RKO (cell line): ENCODE measurements around the gene MBOAT1.
"Not testable (repeated sequence)": the region's sequence is repeated elsewhere in the genome, so short reads cannot be mapped to it uniquely, and the experiment has no call there.

Experiments
- DNase-seq: peaks from one replicate; pipeline ENCODE4 v3.0.0-alpha.2; 2016; ENCODE audit warnings: low spot score

Gene MBOAT1, protein sequence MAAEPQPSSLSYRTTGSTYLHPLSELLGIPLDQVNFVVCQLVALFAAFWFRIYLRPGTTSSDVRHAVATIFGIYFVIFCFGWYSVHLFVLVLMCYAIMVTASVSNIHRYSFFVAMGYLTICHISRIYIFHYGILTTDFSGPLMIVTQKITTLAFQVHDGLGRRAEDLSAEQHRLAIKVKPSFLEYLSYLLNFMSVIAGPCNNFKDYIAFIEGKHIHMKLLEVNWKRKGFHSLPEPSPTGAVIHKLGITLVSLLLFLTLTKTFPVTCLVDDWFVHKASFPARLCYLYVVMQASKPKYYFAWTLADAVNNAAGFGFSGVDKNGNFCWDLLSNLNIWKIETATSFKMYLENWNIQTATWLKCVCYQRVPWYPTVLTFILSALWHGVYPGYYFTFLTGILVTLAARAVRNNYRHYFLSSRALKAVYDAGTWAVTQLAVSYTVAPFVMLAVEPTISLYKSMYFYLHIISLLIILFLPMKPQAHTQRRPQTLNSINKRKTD

DNA sequence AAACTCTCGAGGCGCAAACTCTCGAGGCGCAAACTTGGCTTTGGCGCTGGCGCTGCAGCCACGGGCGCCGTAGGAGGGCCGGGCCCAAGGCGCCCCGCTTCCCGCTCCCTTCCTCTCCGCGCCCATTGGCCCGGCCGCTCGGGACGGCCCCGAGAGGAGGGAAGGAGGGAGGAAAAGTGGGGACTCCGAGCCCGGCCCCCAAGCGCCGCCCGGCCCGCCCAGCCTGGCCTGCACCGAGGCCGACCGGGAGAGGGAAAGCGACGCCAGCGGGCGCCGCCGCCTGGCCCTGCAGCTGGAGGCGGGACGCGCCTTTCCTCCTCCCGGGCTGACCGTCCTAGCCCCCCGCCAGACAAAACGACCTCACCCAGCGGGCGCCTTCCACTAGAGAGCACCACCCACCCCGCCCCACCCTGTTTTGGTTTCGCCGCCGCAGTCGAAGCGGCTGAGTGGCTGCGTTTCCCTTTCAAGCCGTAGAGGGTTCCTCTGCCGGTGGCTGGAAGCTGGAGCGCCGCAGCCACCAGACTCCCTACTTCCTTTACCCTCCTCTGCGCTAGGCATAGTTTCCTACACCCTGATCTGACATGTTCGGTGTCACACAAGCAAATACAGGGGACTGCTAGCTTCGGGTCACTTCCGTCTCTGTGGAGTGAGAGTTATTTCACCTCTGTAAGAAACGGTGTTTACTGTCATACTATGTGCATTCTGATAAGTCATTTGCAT, at the start of gene MBOAT1:
Gene MBOAT1, minus strand, starts transcription at position 78 of the 720 bp plus-strand sequence. CDS start 235 bp downstream, outside the sequence.
- peak; percentile 85 for DNase-seq

DNA sequence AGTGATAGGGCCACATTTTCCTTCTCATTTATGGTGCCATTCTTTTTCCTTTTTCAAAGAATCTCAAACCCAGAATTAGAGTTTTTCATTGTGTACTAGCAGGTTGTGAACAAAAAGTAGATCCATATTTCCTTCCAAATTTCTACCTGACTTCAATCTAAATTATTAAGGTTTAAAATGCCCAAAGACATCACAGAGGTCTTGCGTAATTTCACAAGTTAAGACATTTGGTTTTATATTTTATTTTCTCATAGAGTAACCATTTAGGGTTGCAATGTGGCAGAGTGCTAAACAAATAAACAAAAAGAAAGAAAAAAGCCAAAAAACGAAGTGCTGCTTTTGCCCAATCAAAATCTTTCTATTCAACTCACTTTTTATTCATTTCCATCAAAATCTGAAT, 49.4 kb upstream of the MBOAT1 start:
- DNase-seq, result no peak

DNA sequence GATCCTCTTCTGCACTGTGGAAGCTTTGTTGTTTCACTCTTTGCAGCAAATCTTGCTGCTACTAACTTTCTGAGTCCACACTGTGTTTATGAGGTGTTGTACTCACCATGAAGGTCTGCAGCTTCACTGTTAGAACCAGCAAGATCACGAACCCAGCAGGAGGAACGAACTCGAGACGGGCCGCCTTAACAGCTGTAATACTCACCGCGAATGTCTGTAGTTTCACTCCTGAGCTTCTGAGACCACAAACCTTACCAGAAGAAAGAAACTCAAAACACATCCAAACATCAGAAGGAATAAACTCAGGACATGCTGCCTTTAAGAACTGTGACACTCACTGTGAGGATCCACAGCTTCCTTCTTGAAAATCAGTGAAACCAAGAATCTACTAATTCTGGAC, 48.1 kb upstream of the MBOAT1 start:
- no peak for DNase-seq

GRCh38 chr6:20259316-20260049, 47.2 kb upstream of the MBOAT1 start:
- no peak for DNase-seq

- no peak for DNase-seq
Observed at GRCh38 chr6:20255428-20255827, 43.2 kb upstream of the MBOAT1 start.

GRCh38 chr6:20254295-20254694, 42.0 kb upstream of the MBOAT1 start:
- no peak for DNase-seq

DNA sequence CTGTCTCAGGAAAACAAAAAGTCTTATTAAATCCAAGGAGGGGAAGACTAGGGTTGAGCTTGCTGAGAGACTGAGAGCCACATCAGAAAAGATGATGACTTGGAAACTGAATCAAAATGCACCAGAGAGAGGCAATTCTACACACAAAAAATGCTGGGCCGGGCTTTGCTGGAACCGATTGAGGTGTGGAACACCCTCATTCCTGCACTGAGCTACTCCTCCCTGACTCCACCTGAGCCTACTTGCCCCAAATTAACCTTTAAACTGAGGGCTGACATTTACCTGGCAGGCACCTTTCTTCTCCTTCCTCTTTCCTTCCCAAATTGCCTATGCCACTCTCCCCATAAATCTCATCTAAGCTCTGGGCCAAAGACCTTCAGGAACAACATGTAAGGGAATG, 40.8 kb upstream of the MBOAT1 start:
- DNase-seq, result no peak

GRCh38 chr6:20252311-20252710, 40.0 kb upstream of the MBOAT1 start:
- no peak for DNase-seq

DNA sequence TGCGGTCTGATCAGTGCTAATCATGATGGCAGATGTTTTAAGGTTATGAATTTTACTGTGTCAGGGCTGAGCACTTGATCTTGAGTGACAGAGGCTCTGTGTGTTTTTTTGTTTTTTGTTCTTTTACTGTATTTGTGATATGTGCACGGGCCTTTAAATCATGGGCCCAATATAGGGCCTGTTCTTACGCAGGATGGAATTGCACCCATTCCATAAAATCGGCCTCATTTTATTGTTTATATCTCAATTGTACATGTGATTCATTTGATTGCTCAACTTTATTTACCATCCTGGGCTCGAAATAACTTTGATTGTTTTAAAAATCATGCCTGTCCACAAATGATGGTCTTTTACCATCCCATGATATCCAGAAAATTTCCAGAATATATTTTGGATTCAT, 39.3 kb upstream of the MBOAT1 start:
- no peak for DNase-seq

DNA sequence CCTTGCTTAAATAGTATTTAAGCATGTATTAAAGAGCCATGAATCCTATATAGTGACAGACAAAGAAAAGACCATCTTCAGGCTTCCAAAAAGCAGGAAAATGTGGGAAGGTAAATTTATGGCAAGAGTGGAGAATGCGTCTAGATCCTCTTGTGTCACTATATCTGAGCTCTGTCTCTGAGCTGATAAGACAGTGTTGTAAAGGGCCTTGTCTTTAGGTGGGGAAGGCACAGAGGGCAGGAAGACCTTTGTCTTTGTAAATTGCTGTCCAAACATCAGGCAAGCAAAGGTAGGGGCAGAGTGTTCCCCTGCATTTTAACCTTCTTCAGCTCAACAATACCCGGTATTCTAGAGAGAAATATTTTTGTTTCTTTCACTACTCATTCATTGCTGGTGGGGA, 33.9 kb upstream of the MBOAT1 start:
- DNase-seq, result no peak

DNA sequence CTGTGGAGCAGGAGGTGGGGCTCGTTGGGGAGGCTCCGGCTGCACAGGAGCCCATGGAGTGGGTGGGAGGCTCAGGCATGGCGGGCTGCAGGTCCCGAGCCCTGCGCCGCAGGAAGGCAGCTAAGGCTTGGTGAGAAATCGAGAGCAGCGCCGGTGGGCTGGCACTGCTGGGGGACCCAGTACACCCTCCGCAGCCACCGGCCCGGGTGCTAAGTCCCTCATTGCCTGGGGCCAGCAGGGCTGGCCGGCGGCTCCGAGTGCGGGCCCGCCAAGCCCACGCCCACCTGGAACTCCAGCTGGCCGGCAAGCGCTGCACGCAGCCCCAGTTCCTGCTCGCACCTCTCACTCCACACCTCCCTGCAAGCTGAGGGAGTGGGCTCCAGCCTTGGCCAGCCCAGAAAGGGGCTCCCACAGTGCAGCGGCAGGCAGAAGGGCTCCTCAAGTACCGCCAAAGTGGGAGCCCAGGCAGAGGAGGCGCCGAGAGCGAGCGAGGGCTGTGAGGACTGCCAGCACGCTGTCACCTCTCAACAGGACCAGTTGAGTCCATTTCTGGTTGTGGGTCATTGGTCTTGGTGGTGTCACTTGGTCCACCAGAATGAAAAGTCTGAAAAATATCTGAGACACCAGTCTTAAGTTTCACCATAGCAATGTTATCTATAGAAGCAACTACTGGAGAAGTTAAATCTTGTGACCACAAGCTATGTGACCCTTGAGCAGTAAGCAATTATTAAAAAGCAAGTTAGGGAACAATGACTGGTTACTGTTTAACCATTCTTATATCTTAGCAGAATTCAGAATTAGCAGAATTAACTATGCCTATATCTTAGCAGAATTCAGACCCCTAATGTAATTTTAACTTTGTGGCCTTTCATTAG, 32.8 kb upstream of the MBOAT1 start:
- not testable (repeated sequence) for DNase-seq

DNA sequence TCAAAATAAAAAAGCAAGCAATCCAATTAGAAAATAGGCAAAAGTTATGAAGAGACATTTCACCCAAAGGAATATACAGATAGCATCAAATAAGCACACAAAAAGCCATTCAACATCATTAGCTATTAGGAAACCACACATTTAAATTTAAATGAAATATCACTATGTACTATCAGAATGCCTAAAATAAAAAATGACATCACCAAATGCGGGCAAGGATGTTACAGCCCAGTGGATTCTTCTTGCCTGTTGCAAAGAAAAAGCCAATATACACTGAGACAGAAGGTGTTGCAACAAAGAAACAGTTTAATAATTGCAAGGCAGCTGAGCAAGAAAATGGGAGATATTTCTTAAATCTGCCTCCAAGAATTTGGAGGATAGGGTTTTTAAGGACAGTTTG, 31.0 kb upstream of the MBOAT1 start:
- DNase-seq, result no peak

- DNase-seq, result no peak
Observed at GRCh38 chr6:20242397-20242796, 30.1 kb upstream of the MBOAT1 start.

DNA sequence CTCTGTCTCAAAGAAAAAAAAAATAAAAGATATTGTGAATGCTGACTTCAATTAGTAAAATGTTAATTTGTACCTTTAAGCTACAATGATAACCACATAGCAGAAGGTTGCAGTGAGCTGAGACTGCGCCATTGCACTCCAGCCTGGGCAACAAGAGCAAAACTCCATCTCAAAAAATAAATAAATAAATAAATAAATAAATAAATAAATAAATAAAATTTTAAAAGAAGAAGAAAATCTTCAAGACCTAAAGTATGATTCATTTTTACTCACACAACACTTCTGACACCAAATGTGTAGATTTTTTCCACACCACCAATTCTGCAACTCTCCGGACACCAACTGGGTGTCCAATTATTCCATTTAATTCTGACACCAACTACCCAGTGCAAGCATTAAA, 28.8 kb upstream of the MBOAT1 start:
- DNase-seq, result no peak

DNA sequence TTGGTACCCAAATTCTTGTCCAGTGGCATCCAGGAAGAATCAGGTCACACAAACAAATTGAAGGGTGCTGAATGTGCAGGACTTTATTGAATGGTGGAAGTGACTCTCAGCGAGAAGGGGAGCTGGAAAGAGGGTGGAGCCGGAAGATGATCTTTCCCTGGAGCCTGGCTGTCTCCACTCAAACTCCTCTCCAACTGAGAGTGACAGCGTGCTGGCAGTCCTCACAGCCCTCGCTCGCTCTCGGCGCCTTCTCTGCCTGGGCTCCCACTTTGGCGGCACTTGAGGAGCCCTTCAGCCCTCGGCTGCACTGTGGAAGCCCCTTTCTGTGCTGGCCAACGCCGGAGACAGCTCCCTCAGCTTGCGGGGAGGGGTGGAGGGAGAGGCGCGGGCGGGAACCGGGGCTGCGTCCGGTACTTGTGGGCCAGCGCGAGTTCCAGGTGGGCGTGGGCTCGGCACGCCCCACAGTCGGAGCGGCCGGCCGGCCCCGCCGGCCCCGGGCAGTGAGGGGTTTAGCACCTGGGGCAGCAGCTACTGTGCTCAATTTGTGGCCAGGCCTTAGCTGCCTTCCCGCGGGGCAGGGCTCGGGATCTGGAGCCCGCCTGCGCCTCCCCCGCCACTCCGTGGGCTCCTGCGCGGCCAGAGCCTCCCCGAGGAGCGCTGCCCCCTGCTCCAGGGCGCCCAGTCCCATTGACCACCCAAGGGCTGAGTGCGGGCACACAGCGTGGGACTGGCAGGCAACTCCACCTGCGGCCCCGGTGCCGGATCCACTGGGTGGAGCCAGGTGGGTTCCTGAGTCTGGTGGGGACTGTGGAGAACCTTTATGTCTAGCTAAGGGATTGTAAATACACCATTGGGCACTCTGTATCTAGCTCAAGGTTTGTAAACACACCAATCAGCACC, 26.7 kb upstream of the MBOAT1 start:
- DNase-seq, result no peak

GRCh38 chr6:20237677-20238460, 25.6 kb upstream of the MBOAT1 start:
- DNase-seq, result no peak

GRCh38 chr6:20236909-20237600, 24.8 kb upstream of the MBOAT1 start:
- DNase-seq, result no peak

DNA sequence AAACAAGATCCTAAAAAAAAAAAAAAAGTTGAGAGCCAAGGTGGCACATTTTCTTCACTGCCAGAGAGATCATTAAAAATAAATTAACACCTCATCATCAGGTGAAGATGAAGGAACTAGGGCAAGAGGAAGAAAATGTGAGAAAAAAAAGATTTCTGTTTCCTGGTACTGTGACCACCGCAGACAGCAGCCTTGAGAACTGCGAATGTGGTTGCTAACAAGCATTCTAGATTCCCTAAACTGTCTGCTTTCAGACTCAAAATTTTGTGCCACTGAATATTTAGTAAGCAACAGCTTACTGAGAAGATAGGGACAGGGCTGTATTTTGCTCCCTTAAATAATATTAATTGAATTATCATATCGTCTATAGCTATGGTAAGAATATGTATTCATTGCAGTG, 24.1 kb upstream of the MBOAT1 start:
- DNase-seq, result no peak

- no peak for DNase-seq
Observed at GRCh38 chr6:20235041-20235440, 22.8 kb upstream of the MBOAT1 start.
